Keratinocyte (primary cell): ENCODE data around the gene DKK2. TPM values are rescaled to one million over a fixed set of nuclear protein-coding genes. Genes with fewer than 3 reads are reported as not detected.
A peak's percentile ranks its signal among the peaks of the same experiment; 100 is the strongest.

ENCODE experiments used
- DNase-seq: peaks from one replicate; pipeline ENCODE4 v3.0.0-alpha.2; 2011; ENCODE audit warnings: low read depth, missing footprints, low spot score
- FAIRE-seq: peaks from 2 replicates; lab custom pipeline; 2011; peaks lifted over from hg19 to GRCh38; lab: Jason Lieb, UNC
- H2AFZ ChIP-seq: 2 replicates; pipeline ENCODE4 v1.6.0; 2012; ENCODE audit warnings: low read length, control low read depth, inconsistent platforms; ENCODE audit not compliant: control insufficient read depth
- H3K27ac ChIP-seq: 2 replicates; pipeline ENCODE4 v1.5.1; 2011; ENCODE audit warnings: low read length; ENCODE audit not compliant: control insufficient read depth, insufficient read depth
- H3K27me3 ChIP-seq: 3 replicates; pipeline ENCODE4 v1.6.0; 2011; ENCODE audit warnings: low read length; ENCODE audit not compliant: control insufficient read depth, insufficient read depth; ENCODE audit errors: extremely low read depth
- H3K36me3 ChIP-seq, 2 experiments: 2 replicates in 1 of 2; 3 replicates in 1 of 2; pipeline ENCODE4 v1.5.1; 2011; ENCODE audit warnings: low read length in 2 of 2, mild to moderate bottlenecking in 1 of 2; ENCODE audit not compliant: control insufficient read depth in 2 of 2, insufficient read depth in 2 of 2; ENCODE audit errors: extremely low read depth in 1 of 2
- H3K4me1 ChIP-seq: 3 replicates; pipeline ENCODE4 v1.5.1; 2011; ENCODE audit warnings: low read length; ENCODE audit not compliant: control insufficient read depth, insufficient read depth; ENCODE audit errors: extremely low read depth
- H3K4me2 ChIP-seq: 3 replicates; pipeline ENCODE4 v1.6.0; 2011; ENCODE audit warnings: low read depth, low read length; ENCODE audit not compliant: control insufficient read depth, insufficient read depth; ENCODE audit errors: extremely low read depth
- H3K4me3 ChIP-seq, 3 experiments: fragments of 200-600 bp in 1 of 3; sonication (generic) in 1 of 3; 2 replicates in 2 of 3; 3 replicates in 1 of 3; pipeline ENCODE4 v1.5.1; 2011 to 2016; ENCODE audit warnings: low read length in 3 of 3, mild to moderate bottlenecking in 3 of 3, control low read depth in 2 of 3, inconsistent platforms in 1 of 3, low read depth in 1 of 3, mixed read lengths in 1 of 3, mixed run types in 1 of 3, moderate library complexity in 1 of 3; ENCODE audit not compliant: control insufficient read depth in 2 of 3, insufficient read depth in 2 of 3; ENCODE audit errors: extremely low read depth in 1 of 3
- H3K79me2 ChIP-seq: 2 replicates; pipeline ENCODE4 v1.6.0; 2012; ENCODE audit warnings: low read length; ENCODE audit not compliant: control insufficient read depth, insufficient read depth
- H3K9ac ChIP-seq: 3 replicates; pipeline ENCODE4 v1.6.0; 2011; ENCODE audit warnings: low read length; ENCODE audit not compliant: control insufficient read depth, insufficient read depth; ENCODE audit errors: extremely low read depth
- H3K9me1 ChIP-seq: 3 replicates; pipeline ENCODE4 v1.6.0; 2011; ENCODE audit warnings: low read length; ENCODE audit not compliant: control insufficient read depth, insufficient read depth; ENCODE audit errors: extremely low read depth
- H3K9me3 ChIP-seq: 2 replicates; pipeline ENCODE4 v1.5.1; 2012; ENCODE audit warnings: low read depth, low read length; ENCODE audit not compliant: control insufficient read depth
- H4K20me1 ChIP-seq: 3 replicates; pipeline ENCODE4 v1.6.0; 2011; ENCODE audit warnings: low read length; ENCODE audit not compliant: control insufficient read depth, insufficient read depth; ENCODE audit errors: extremely low read depth
- CTCF ChIP-seq, 3 experiments: IDR thresholded peaks in 1 of 3; conservative IDR thresholded peaks in 1 of 3; optimal IDR thresholded peaks in 1 of 3; 2 replicates in 2 of 3; 3 replicates in 1 of 3; pipeline versions ENCODE3 to v1.5.1; 2011; ENCODE audit warnings: low read length in 3 of 3, mild to moderate bottlenecking in 3 of 3, moderate library complexity in 2 of 3, control low read depth in 1 of 3, inconsistent platforms in 1 of 3; ENCODE audit not compliant: insufficient read depth in 2 of 3; ENCODE audit errors: extremely low read depth in 1 of 3
- EZH2 ChIP-seq: IDR thresholded peaks from one replicate; pipeline ENCODE4 v1.6.1; 2012; ENCODE audit warnings: inconsistent platforms, mild to moderate bottlenecking, low read length, moderate library complexity
- dilution Hi-C: fragments of 300-500 bp; cut with MboI; formaldehyde crosslinking; loops from one replicate; pipeline ENCODE4 v1.7.0; 2020; ENCODE audit warnings: low sequenced_read_pairs; ENCODE audit not compliant: extremely low pct_ligation_motif_present
- polyA plus RNA-seq, 5 experiments: library from polyadenylated mRNA; depleted of rRNA in 3 of 5; stranded (reverse) in 3 of 5; stranded (forward) in 1 of 5; unstranded in 1 of 5; fragments of >200 nt; gene quantifications; 1 replicate in 1 of 5; 2 replicates in 3 of 5; 3 replicates in 1 of 5; pipeline versions ENCODE4 v1.2.1 to v1.2.3, GENCODE V29; 2011 to 2012; ENCODE audit warnings: missing spikeins in 2 of 5, low read depth in 1 of 5, low replicate concordance in 1 of 5

DKK2 gene
- polyA plus RNA-seq, 1 donor (not counting 4 experiments of a cell fraction or from before 2014, with no cell fraction given) = 0.08 TPM

- no peak for FAIRE-seq
- H3K4me3 ChIP-seq = no peak overlapping the region
- H3K27me3 ChIP-seq = no peaks in the 10 kb centered on the region
- no peaks in the 10 kb centered on the region for H3K9me3 ChIP-seq
- dilution Hi-C loops = no loop called here
- H3K9me1 ChIP-seq = no peaks in the 10 kb centered on the region
- H3K36me3 ChIP-seq = no peaks in the 10 kb centered on the region
- H3K79me2 ChIP-seq = no peaks in the 10 kb centered on the region
- no peaks in the 10 kb centered on the region for H3K4me1 ChIP-seq
- H4K20me1 ChIP-seq = no peaks in the 10 kb centered on the region
- TF ChIP-seq EZH2 = no peak
- TF ChIP-seq CTCF (optimal IDR thresholded peaks at IDR 0.05 in 1 of 3, IDR thresholded peaks at IDR 0.05 in 1 of 3, conservative IDR thresholded peaks at IDR 0.05 in 1 of 3; ENCODE audit: extremely low read depth in 1 of 3, insufficient read depth in 2 of 3, low read length in 3 of 3) = peak in 1 of 3 experiments; percentile 12
- H3K4me2 ChIP-seq = no peak overlapping the region
- H2AFZ ChIP-seq = no peak overlapping the region
- H3K27ac ChIP-seq = no peak overlapping the region
- no peak for DNase-seq
- no peak overlapping the region for H3K9ac ChIP-seq
Observed at GRCh38 chr4:107044170-107044569, 8.1 kb upstream of the DKK2 start.

GRCh38 chr4:107037199-107037584 is 1.1 kb upstream of the DKK2 start:
- no peak for TF ChIP-seq EZH2
- TF ChIP-seq CTCF (optimal IDR thresholded peaks at IDR 0.05 in 1 of 3, IDR thresholded peaks at IDR 0.05 in 1 of 3, conservative IDR thresholded peaks at IDR 0.05 in 1 of 3; ENCODE audit: extremely low read depth in 1 of 3, insufficient read depth in 2 of 3, low read length in 3 of 3) = peak in 2 of 3 experiments; percentile 41 to 46
- dilution Hi-C loops = no loop called here
- H2AFZ ChIP-seq = no peak overlapping the region
- no peaks in the 10 kb centered on the region for H3K79me2 ChIP-seq
- no peak for DNase-seq
- H3K9ac ChIP-seq = no peak overlapping the region
- no peak overlapping the region for H3K4me3 ChIP-seq
- no peaks in the 10 kb centered on the region for H4K20me1 ChIP-seq
- H3K36me3 ChIP-seq = no peaks in the 10 kb centered on the region
- H3K27me3 ChIP-seq = peaks cover 46% of the 10 kb centered on the region
- no peak for FAIRE-seq
- no peaks in the 10 kb centered on the region for H3K9me3 ChIP-seq
- H3K27ac ChIP-seq = no peak overlapping the region
- no peak overlapping the region for H3K4me2 ChIP-seq
- peaks cover 5% of the 10 kb centered on the region for H3K4me1 ChIP-seq
- H3K9me1 ChIP-seq = no peaks in the 10 kb centered on the region
